A549 (cell line): Measurements from ENCODE around the gene ZNF436. TPM values are rescaled to one million over a fixed set of nuclear protein-coding genes. Genes with fewer than 3 reads are reported as not detected.

Source experiments
- ATAC-seq, 2 experiments: fragments of 200-7000 bp in 1 of 2; fragments of >200 bp in 1 of 2; cut with Nextera tagmentation in 1 of 2; cut with Tn5 transposase in 1 of 2; 3 replicates each; pipeline versions ENCODE4 v1.8.0 to v1.9.1; 2018 to 2020; ENCODE audit warnings: mild to moderate bottlenecking in 1 of 2, moderate library complexity in 1 of 2
- CTCF ChIA-PET: fragments of 300-600 bp; sonication (Branson Sonifier 250); formaldehyde crosslinking; extraction: SDS; loops from one replicate; lab custom pipeline; 2021; ENCODE audit warnings: antibody characterized with exemption, inconsistent platforms; lab: Yijun Ruan, JAX
- POLR2A ChIA-PET: fragments of 350-600 bp; formaldehyde crosslinking; extraction: SDS; loops from one replicate; lab custom pipeline; 2021; ENCODE audit warnings: antibody characterized with exemption, inconsistent platforms; lab: Yijun Ruan, JAX
- DNase-seq, 2 experiments: peaks; one replicate each; pipeline versions ENCODE4 v3.0.0 to v3.0.0-alpha.2; 2011 to 2016; ENCODE audit warnings: low read depth in 1 of 2, low spot score in 1 of 2
- FAIRE-seq: peaks from 2 replicates; lab custom pipeline; 2011; peaks lifted over from hg19 to GRCh38; lab: Jason Lieb, UNC
- H3K27ac ChIP-seq, 2 experiments: fragments of >200 bp; sonication (Bioruptor Twin); formaldehyde crosslinking; 3 replicates each; pipeline ENCODE4 v1.5.1; 2016 to 2017
- H3K4me1 ChIP-seq: fragments of >200 bp; sonication (Bioruptor Twin); formaldehyde crosslinking; 3 replicates; pipeline ENCODE4 v1.6.1; 2016
- H3K4me2 ChIP-seq: fragments of >200 bp; sonication (Bioruptor Twin); formaldehyde crosslinking; 3 replicates; pipeline ENCODE4 v1.6.1; 2016
- H3K4me3 ChIP-seq: fragments of >200 bp; sonication (Bioruptor Twin); formaldehyde crosslinking; 3 replicates; pipeline ENCODE4 v1.5.1; 2016
- H3K9me3 ChIP-seq: fragments of >200 bp; sonication (Bioruptor Twin); formaldehyde crosslinking; 3 replicates; pipeline ENCODE4 v1.6.1; 2016
- BHLHE40 ChIP-seq: IDR thresholded peaks from 2 replicates; pipeline ENCODE4 v1.6.1; 2012; ENCODE audit warnings: low read depth, low read length, inconsistent platforms
- CBX2 ChIP-seq: fragments of 200-600 bp; sonication (generic); IDR thresholded peaks from 2 replicates; pipeline ENCODE4 v1.6.1; 2016; ENCODE audit warnings: low read depth, mild to moderate bottlenecking, borderline replicate concordance
- CBX8 ChIP-seq: fragments of 200-600 bp; sonication (generic); IDR thresholded peaks from 2 replicates; pipeline ENCODE4 v1.6.1; 2016
- CHD2 ChIP-seq: fragments of 150-350 bp; IDR thresholded peaks from 2 replicates; pipeline ENCODE4 v1.6.1; 2014; ENCODE audit warnings: low read length; ENCODE audit not compliant: partially characterized antibody
- EHMT2 ChIP-seq: fragments of 200-600 bp; sonication (generic); IDR thresholded peaks from 2 replicates; pipeline ENCODE4 v1.6.1; 2016; ENCODE audit warnings: antibody characterized with exemption, low read depth, mild to moderate bottlenecking, moderate library complexity
- ELK1 ChIP-seq: fragments of 150-350 bp; IDR thresholded peaks from 2 replicates; pipeline ENCODE4 v1.6.1; 2014; ENCODE audit warnings: low read depth, mild to moderate bottlenecking, low read length
- FOSB ChIP-seq: fragments of 250-450 bp; sonication (Bioruptor Pico); IDR thresholded peaks from 2 replicates; pipeline ENCODE4 v1.5.0; 2020; ENCODE audit warnings: mild to moderate bottlenecking, moderate library complexity
- FOXS1 ChIP-seq: fragments of 250-450 bp; sonication (Bioruptor Pico); IDR thresholded peaks from 2 replicates; pipeline ENCODE4 v1.5.0; 2020; ENCODE audit warnings: mild to moderate bottlenecking, moderate library complexity
- HES2 ChIP-seq: fragments of >200 bp; sonication (Bioruptor Twin); formaldehyde crosslinking; IDR thresholded peaks from 2 replicates; pipeline ENCODE4 v1.6.1; 2016
- HMGXB4 ChIP-seq: fragments of 250-450 bp; sonication (Bioruptor Pico); IDR thresholded peaks from 2 replicates; pipeline ENCODE4 v1.5.0; 2021; ENCODE audit warnings: mild to moderate bottlenecking, moderate library complexity, borderline replicate concordance
- HOXA7 ChIP-seq: fragments of 250-450 bp; sonication (Bioruptor Pico); IDR thresholded peaks from 2 replicates; pipeline ENCODE4 v1.5.0; 2020; ENCODE audit warnings: mild to moderate bottlenecking, moderate library complexity
- HOXB13 ChIP-seq: fragments of 250-450 bp; sonication (Bioruptor Pico); IDR thresholded peaks from 2 replicates; pipeline ENCODE4 v1.5.0; 2020; ENCODE audit warnings: low read depth, mild to moderate bottlenecking, moderate library complexity
- MAZ ChIP-seq: fragments of 150-350 bp; IDR thresholded peaks from 2 replicates; pipeline ENCODE4 v1.6.1; 2014; ENCODE audit warnings: antibody characterized with exemption, low read depth, low read length, borderline replicate concordance
- NPAS2 ChIP-seq: fragments of 250-450 bp; sonication (Bioruptor Pico); IDR thresholded peaks from 2 replicates; pipeline ENCODE4 v1.8.0; 2022; ENCODE audit warnings: mild to moderate bottlenecking, moderate library complexity, borderline replicate concordance
- PHF8 ChIP-seq: fragments of 200-600 bp; sonication (generic); IDR thresholded peaks from 2 replicates; pipeline ENCODE4 v1.6.1; 2016; ENCODE audit warnings: low read depth, mild to moderate bottlenecking, antibody characterized with exemption, moderate library complexity, borderline replicate concordance
- POLR2A ChIP-seq: IDR thresholded peaks from 2 replicates; pipeline ENCODE4 v1.6.1; 2012; ENCODE audit warnings: mild to moderate bottlenecking, low read length
- RCOR1 ChIP-seq: fragments of 150-350 bp; IDR thresholded peaks from 2 replicates; pipeline ENCODE4 v1.6.1; 2014; ENCODE audit warnings: antibody characterized with exemption, low read length, low read depth
- REST ChIP-seq: fragments of 200-600 bp; sonication (generic); IDR thresholded peaks from 2 replicates; pipeline ENCODE4 v1.6.1; 2016; ENCODE audit warnings: antibody characterized with exemption, mild to moderate bottlenecking, moderate library complexity
- SMC3 ChIP-seq: fragments of >200 bp; sonication (Bioruptor Twin); formaldehyde crosslinking; IDR thresholded peaks from 3 replicates; pipeline ENCODE4 v1.6.1; 2018; ENCODE audit warnings: inconsistent platforms
- SREBF2 ChIP-seq: fragments of 450-650 bp; IDR thresholded peaks from 2 replicates; pipeline ENCODE4 v1.6.1; 2014; ENCODE audit warnings: mild to moderate bottlenecking, moderate library complexity
- ZNF302 ChIP-seq: fragments of 250-450 bp; sonication (Bioruptor Pico); IDR thresholded peaks from 2 replicates; pipeline ENCODE4 v1.9.0; 2021; ENCODE audit warnings: inconsistent platforms, mild to moderate bottlenecking, moderate library complexity
- WGBS: methylation state at CpG from one replicate; pipeline ENCODE4 v1.1.6; 2017; ENCODE audit errors: missing lambda C conversion rate; 5-methylcytosine and 5-hydroxymethylcytosine counted together
- polyA plus RNA-seq, 4 experiments: library from polyadenylated mRNA; depleted of rRNA in 3 of 4; stranded (reverse); fragments of >200 nt; fragmentation: RNase III in 1 of 4; extraction: RNeasy Plus Mini Kit Qiagen cat#74134 plus additional on column Dnase treatment in 1 of 4; gene quantifications; 2 replicates in 3 of 4; 3 replicates in 1 of 4; pipeline ENCODE4 v1.2.3, GENCODE V29; 2011 to 2017

The ZNF436 gene
- polyA plus RNA-seq, 2 of the 4 experiments (the other 2 are of a cell fraction) = 4.7 to 7.5 TPM

- no peak for TF ChIP-seq HMGXB4 (CRISPR knock-in tag)
- no peak for TF ChIP-seq CBX2
- TF ChIP-seq PHF8 = no peak
- TF ChIP-seq RCOR1 = no peak
- no peak for TF ChIP-seq SMC3
- no peak for TF ChIP-seq CHD2
Observed at GRCh38 chr1:23417570-23417969, 47.9 kb upstream of the ZNF436 start (continued).

- no peak for TF ChIP-seq FOXS1 (CRISPR knock-in tag)
- no peak for TF ChIP-seq ZNF302 (CRISPR knock-in tag)
- no peak for TF ChIP-seq SREBF2
- TF ChIP-seq MAZ = no peak
- TF ChIP-seq HES2 = no peak
- no peak for TF ChIP-seq EHMT2
- no peak for TF ChIP-seq POLR2A
- TF ChIP-seq CBX8 = no peak
- TF ChIP-seq REST = no peak
- no peak for TF ChIP-seq NPAS2 (CRISPR knock-in tag)
- ATAC-seq = no peak
- 0 out of 3 replicates have a peak, but pooled peaks cover under 1% of the 10 kb centered on the region for H3K4me1 ChIP-seq
- POLR2A ChIA-PET = no interaction called here
- H3K4me3 ChIP-seq = no peak overlapping the region
- no peak for FAIRE-seq
- no peaks in the 10 kb centered on the region for H3K9me3 ChIP-seq
- CTCF ChIA-PET = interaction anchor here (0.7 to 1.2 kb wide), 2 partner anchors 13 to 45 kb away, joined by 3 read pairs; no protein-coding TSS in a partner anchor
- 77% methylated on average over 4 of the region's 4 CpGs for WGBS
- H3K27ac ChIP-seq = no peak overlapping the region
- DNase-seq = no peak
- H3K4me2 ChIP-seq = no peak overlapping the region
Observed at GRCh38 chr1:23416964-23417363, 47.3 kb upstream of the ZNF436 start.

- no peak overlapping the region for H3K4me2 ChIP-seq
- WGBS = 86% methylated on average over 7 of the region's 7 CpGs
- ChIA-PET POLR2A (interaction anchor here (1.0 kb wide), 1 partner anchor 64 kb away, joined by 3 read pairs; the partner anchor contains the start of gene HNRNPR), CTCF (interaction anchor here (0.8 kb wide), 1 partner anchor 105 kb away, joined by 3 read pairs; no protein-coding TSS in a partner anchor)
- no peak for ATAC-seq
- no peak for DNase-seq
- peaks cover 13% of the 10 kb centered on the region for H3K4me1 ChIP-seq
- no peak overlapping the region for H3K4me3 ChIP-seq
- no peak overlapping the region for H3K27ac ChIP-seq
- no peaks in the 10 kb centered on the region for H3K9me3 ChIP-seq
- TF ChIP-seq BHLHE40 (no peak), HOXB13 (no peak), HOXA7 (CRISPR knock-in tag) (no peak), ELK1 (no peak), MAZ (no peak), PHF8 (no peak), NPAS2 (CRISPR knock-in tag) (no peak), FOSB (CRISPR knock-in tag) (no peak), POLR2A (no peak), CHD2 (no peak)
- no peak for FAIRE-seq
Observed at GRCh38 chr1:23408797-23409290, 39.2 kb upstream of the ZNF436 start.
